GM12874 (cell line): ENCODE results near the gene PSMC3.

Source experiments
- CTCF ChIP-seq: IDR thresholded peaks from 2 replicates; pipeline ENCODE4 v1.5.1; 2011; ENCODE audit warnings: low read depth, mild to moderate bottlenecking, control low read depth, low read length, moderate library complexity; ENCODE audit not compliant: insufficient read depth

The PSMC3 gene

GRCh38 chr11:47394322-47395222 lies 31.7 kb downstream of the PSMC3 start:
- no peak for TF ChIP-seq CTCF

GRCh38 chr11:47394050-47394321 lies 32.3 kb downstream of the PSMC3 start:
- no peak for TF ChIP-seq CTCF

- TF ChIP-seq CTCF, result no peak
Measured at GRCh38 chr11:47393163-47394049, 32.8 kb downstream of the PSMC3 start.

GRCh38 chr11:47392546-47393162 lies 33.6 kb downstream of the PSMC3 start:
- TF ChIP-seq CTCF, result no peak

GRCh38 chr11:47391711-47392432 lies 34.4 kb downstream of the PSMC3 start:
- TF ChIP-seq CTCF, result no peak

GRCh38 chr11:47391077-47391583 lies 35.1 kb downstream of the PSMC3 start:
- TF ChIP-seq CTCF, result no peak

- no peak for TF ChIP-seq CTCF
Measured at GRCh38 chr11:47390422-47390760, 35.8 kb downstream of the PSMC3 start.
